A549 (cell line): ENCODE measurements around the gene ISG15. TPM values are rescaled to one million over a fixed set of nuclear protein-coding genes. Genes with fewer than 3 reads are reported as not detected.

Source experiments
- ATAC-seq, 2 experiments: fragments of 200-7000 bp in 1 of 2; fragments of >200 bp in 1 of 2; cut with Nextera tagmentation in 1 of 2; cut with Tn5 transposase in 1 of 2; 3 replicates each; pipeline versions ENCODE4 v1.8.0 to v1.9.1; 2018 to 2020; ENCODE audit warnings: mild to moderate bottlenecking in 1 of 2, moderate library complexity in 1 of 2
- CTCF ChIA-PET: fragments of 300-600 bp; sonication (Branson Sonifier 250); formaldehyde crosslinking; extraction: SDS; loops from one replicate; lab custom pipeline; 2021; ENCODE audit warnings: antibody characterized with exemption, inconsistent platforms; lab: Yijun Ruan, JAX
- POLR2A ChIA-PET: fragments of 350-600 bp; formaldehyde crosslinking; extraction: SDS; loops from one replicate; lab custom pipeline; 2021; ENCODE audit warnings: antibody characterized with exemption, inconsistent platforms; lab: Yijun Ruan, JAX
- DNase-seq, 2 experiments: peaks; one replicate each; pipeline versions ENCODE4 v3.0.0 to v3.0.0-alpha.2; 2011 to 2016; ENCODE audit warnings: low read depth in 1 of 2, low spot score in 1 of 2
- FAIRE-seq: peaks from 2 replicates; lab custom pipeline; 2011; peaks lifted over from hg19 to GRCh38; lab: Jason Lieb, UNC
- H3K27ac ChIP-seq, 2 experiments: fragments of >200 bp; sonication (Bioruptor Twin); formaldehyde crosslinking; 3 replicates each; pipeline ENCODE4 v1.5.1; 2016 to 2017
- H3K4me1 ChIP-seq: fragments of >200 bp; sonication (Bioruptor Twin); formaldehyde crosslinking; 3 replicates; pipeline ENCODE4 v1.6.1; 2016
- H3K4me2 ChIP-seq: fragments of >200 bp; sonication (Bioruptor Twin); formaldehyde crosslinking; 3 replicates; pipeline ENCODE4 v1.6.1; 2016
- H3K4me3 ChIP-seq: fragments of >200 bp; sonication (Bioruptor Twin); formaldehyde crosslinking; 3 replicates; pipeline ENCODE4 v1.5.1; 2016
- H3K9me3 ChIP-seq: fragments of >200 bp; sonication (Bioruptor Twin); formaldehyde crosslinking; 3 replicates; pipeline ENCODE4 v1.6.1; 2016
- BHLHE40 ChIP-seq: IDR thresholded peaks from 2 replicates; pipeline ENCODE4 v1.6.1; 2012; ENCODE audit warnings: low read depth, low read length, inconsistent platforms
- CHD2 ChIP-seq: fragments of 150-350 bp; IDR thresholded peaks from 2 replicates; pipeline ENCODE4 v1.6.1; 2014; ENCODE audit warnings: low read length; ENCODE audit not compliant: partially characterized antibody
- FOXS1 ChIP-seq: fragments of 250-450 bp; sonication (Bioruptor Pico); IDR thresholded peaks from 2 replicates; pipeline ENCODE4 v1.5.0; 2020; ENCODE audit warnings: mild to moderate bottlenecking, moderate library complexity
- HES2 ChIP-seq: fragments of >200 bp; sonication (Bioruptor Twin); formaldehyde crosslinking; IDR thresholded peaks from 2 replicates; pipeline ENCODE4 v1.6.1; 2016
- HMGXB4 ChIP-seq: fragments of 250-450 bp; sonication (Bioruptor Pico); IDR thresholded peaks from 2 replicates; pipeline ENCODE4 v1.5.0; 2021; ENCODE audit warnings: mild to moderate bottlenecking, moderate library complexity, borderline replicate concordance
- HOXB13 ChIP-seq: fragments of 250-450 bp; sonication (Bioruptor Pico); IDR thresholded peaks from 2 replicates; pipeline ENCODE4 v1.5.0; 2020; ENCODE audit warnings: low read depth, mild to moderate bottlenecking, moderate library complexity
- JUNB ChIP-seq: fragments of >200 bp; sonication (Bioruptor Twin); formaldehyde crosslinking; IDR thresholded peaks from 2 replicates; pipeline ENCODE4 v1.6.1; 2016
- KDM1A ChIP-seq: fragments of 200-600 bp; sonication (generic); IDR thresholded peaks from 2 replicates; pipeline ENCODE4 v1.6.1; 2016; ENCODE audit warnings: low read depth, mild to moderate bottlenecking
- KDM5A ChIP-seq: fragments of 200-600 bp; sonication (generic); IDR thresholded peaks from 2 replicates; pipeline ENCODE4 v1.6.1; 2016; ENCODE audit warnings: antibody characterized with exemption, mild to moderate bottlenecking
- MYC ChIP-seq: IDR thresholded peaks from 2 replicates; pipeline ENCODE4 v1.6.1; 2012; ENCODE audit warnings: mild to moderate bottlenecking, inconsistent platforms, low read length, improper control_type of control experiment, borderline replicate concordance
- NFE2L2 ChIP-seq: fragments of 150-350 bp; conservative IDR thresholded peaks from 2 replicates; pipeline ENCODE4 v1.6.1; 2014; ENCODE audit warnings: low read length
- POLR2A ChIP-seq: IDR thresholded peaks from 2 replicates; pipeline ENCODE4 v1.6.1; 2012; ENCODE audit warnings: mild to moderate bottlenecking, low read length
- RNF2 ChIP-seq: fragments of 200-600 bp; sonication (generic); IDR thresholded peaks from 2 replicates; pipeline ENCODE4 v1.6.1; 2016; ENCODE audit warnings: low read depth, mild to moderate bottlenecking, antibody characterized with exemption, moderate library complexity, borderline replicate concordance
- ZC3H11A ChIP-seq: fragments of 450-650 bp; IDR thresholded peaks from 2 replicates; pipeline ENCODE4 v1.6.1; 2014; ENCODE audit warnings: antibody characterized with exemption, mild to moderate bottlenecking
- ZSCAN20 ChIP-seq: fragments of 250-450 bp; sonication (Bioruptor Pico); IDR thresholded peaks from 2 replicates; pipeline ENCODE4 v1.8.0; 2022; ENCODE audit warnings: mild to moderate bottlenecking, moderate library complexity
- WGBS: methylation state at CpG from one replicate; pipeline ENCODE4 v1.1.6; 2017; ENCODE audit errors: missing lambda C conversion rate; 5-methylcytosine and 5-hydroxymethylcytosine counted together
- polyA plus RNA-seq, 4 experiments: library from polyadenylated mRNA; depleted of rRNA in 3 of 4; stranded (reverse); fragments of >200 nt; fragmentation: RNase III in 1 of 4; extraction: RNeasy Plus Mini Kit Qiagen cat#74134 plus additional on column Dnase treatment in 1 of 4; gene quantifications; 2 replicates in 3 of 4; 3 replicates in 1 of 4; pipeline ENCODE4 v1.2.3, GENCODE V29; 2011 to 2017
- TF ChIP-seq, protein P1 (sequence below): fragments of 250-450 bp; sonication (Bioruptor Pico); IDR thresholded peaks from 2 replicates; pipeline ENCODE4 v1.5.0; 2020; ENCODE audit warnings: low read depth, mild to moderate bottlenecking, moderate library complexity
- TF ChIP-seq, protein P2 (sequence below): IDR thresholded peaks from 2 replicates; pipeline ENCODE4 v1.6.1; 2012
- TF ChIP-seq, protein P3 (sequence below): IDR thresholded peaks from 2 replicates; pipeline ENCODE4 v1.6.1; 2012

ISG15 gene
- polyA plus RNA-seq, 2 of the 4 experiments (the other 2 are of a cell fraction) = 4.6 to 11.2 TPM

DNA sequence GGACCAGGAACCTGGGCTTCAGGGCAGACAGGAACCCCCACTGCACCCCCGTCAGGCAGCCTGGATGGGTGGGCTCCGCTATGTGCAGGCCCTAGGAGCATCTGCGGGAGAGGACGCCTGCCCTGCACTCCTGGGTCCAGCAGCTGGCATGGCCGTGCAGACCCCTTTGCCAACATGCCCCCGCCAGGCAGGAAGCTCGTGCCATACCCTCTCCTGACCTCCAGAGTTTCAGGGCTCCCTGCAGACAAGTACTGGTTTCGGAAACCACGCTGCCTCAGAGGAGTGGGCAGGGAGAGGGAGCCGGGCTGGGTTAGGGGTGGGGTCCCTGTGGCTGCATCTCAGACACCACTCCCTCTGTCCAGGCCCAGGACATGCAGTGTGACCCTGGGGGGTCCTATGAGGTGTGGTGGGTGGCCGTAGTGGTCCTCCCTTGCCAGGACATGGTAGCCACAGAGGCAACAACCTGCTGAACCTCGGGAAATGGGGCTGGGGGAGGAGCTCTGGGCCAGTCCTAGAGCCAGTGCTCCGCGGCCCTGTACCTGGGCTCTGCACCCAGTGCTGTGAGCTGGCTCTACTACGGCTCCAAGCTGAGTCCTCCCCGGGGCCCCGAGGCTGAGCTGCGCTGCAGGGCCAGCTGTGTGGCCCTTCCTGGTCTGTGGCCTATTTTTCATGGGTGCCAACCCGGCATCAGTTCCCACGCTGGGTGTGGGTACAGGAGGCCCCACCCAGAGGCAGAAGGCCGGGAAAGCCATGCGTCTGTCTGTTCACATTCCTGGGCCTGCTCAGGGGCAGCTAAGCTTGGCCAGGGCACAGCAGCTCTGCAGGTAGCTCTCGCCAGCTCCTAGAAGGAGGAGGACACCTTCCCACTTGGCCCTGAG is 45.6 kb upstream of the ISG15 start:
- peak overlapping the region; percentile 94 to 96 for H3K27ac ChIP-seq
- WGBS = 77% methylated on average over 7 of the region's 23 CpGs
- ChIA-PET CTCF (interaction anchor here (1.1 to 1.2 kb wide), 3 partner anchors 8 to 28 kb away, joined by 3 to 6 read pairs (median 6); no protein-coding TSS in a partner anchor), POLR2A (interaction anchor here (0.8 to 1.1 kb wide), 2 partner anchors 8 to 9 kb away, joined by 3 to 14 read pairs; no protein-coding TSS in a partner anchor)
- TF ChIP-seq ZSCAN20 (CRISPR knock-in tag) (no peak), HOXB13 (CRISPR knock-in tag) (no peak), HES2 (no peak), FOXS1 (CRISPR knock-in tag) (no peak), JUNB (no peak), MYC (no peak), BHLHE40 (no peak), HMGXB4 (CRISPR knock-in tag) (no peak), ZC3H11A (no peak), RNF2 (no peak), CHD2 (no peak)
- TF ChIP-seq, protein P1, sequence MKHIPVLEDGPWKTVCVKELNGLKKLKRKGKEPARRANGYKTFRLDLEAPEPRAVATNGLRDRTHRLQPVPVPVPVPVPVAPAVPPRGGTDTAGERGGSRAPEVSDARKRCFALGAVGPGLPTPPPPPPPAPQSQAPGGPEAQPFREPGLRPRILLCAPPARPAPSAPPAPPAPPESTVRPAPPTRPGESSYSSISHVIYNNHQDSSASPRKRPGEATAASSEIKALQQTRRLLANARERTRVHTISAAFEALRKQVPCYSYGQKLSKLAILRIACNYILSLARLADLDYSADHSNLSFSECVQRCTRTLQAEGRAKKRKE (CRISPR knock-in tag) = no peak
- TF ChIP-seq, protein P2, sequence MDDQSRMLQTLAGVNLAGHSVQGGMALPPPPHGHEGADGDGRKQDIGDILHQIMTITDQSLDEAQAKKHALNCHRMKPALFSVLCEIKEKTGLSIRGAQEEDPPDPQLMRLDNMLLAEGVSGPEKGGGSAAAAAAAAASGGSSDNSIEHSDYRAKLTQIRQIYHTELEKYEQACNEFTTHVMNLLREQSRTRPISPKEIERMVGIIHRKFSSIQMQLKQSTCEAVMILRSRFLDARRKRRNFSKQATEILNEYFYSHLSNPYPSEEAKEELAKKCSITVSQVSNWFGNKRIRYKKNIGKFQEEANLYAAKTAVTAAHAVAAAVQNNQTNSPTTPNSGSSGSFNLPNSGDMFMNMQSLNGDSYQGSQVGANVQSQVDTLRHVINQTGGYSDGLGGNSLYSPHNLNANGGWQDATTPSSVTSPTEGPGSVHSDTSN = no peak
- FAIRE-seq = no peak
- DNase-seq = no peak
- no peaks in the 10 kb centered on the region for H3K9me3 ChIP-seq
- no peak for ATAC-seq
- peak overlapping the region; percentile 89 for H3K4me2 ChIP-seq
- H3K4me3 ChIP-seq = peak overlapping the region; percentile 70
- peaks cover 13% of the 10 kb centered on the region for H3K4me1 ChIP-seq

GRCh38 chr1:969260-969855 is 43.9 kb upstream of the ISG15 start:
- H3K27ac ChIP-seq = no peak overlapping the region
- no peak for FAIRE-seq
- peaks cover 13% of the 10 kb centered on the region for H3K4me1 ChIP-seq
- ATAC-seq = no peak
- whole genome bisulfite sequencing = 82% methylated on average over 15 of the region's 15 CpGs
- ChIA-PET CTCF (interaction anchor here (1.4 kb wide), 1 partner anchor 14 kb away, joined by 8 read pairs; no protein-coding TSS in a partner anchor), POLR2A (no interaction called here)
- TF ChIP-seq RNF2 (no peak), NFE2L2 (no peak)
- no peak overlapping the region for H3K4me2 ChIP-seq
- no peak for DNase-seq
- no peaks in the 10 kb centered on the region for H3K9me3 ChIP-seq
- H3K4me3 ChIP-seq = no peak overlapping the region

DNA sequence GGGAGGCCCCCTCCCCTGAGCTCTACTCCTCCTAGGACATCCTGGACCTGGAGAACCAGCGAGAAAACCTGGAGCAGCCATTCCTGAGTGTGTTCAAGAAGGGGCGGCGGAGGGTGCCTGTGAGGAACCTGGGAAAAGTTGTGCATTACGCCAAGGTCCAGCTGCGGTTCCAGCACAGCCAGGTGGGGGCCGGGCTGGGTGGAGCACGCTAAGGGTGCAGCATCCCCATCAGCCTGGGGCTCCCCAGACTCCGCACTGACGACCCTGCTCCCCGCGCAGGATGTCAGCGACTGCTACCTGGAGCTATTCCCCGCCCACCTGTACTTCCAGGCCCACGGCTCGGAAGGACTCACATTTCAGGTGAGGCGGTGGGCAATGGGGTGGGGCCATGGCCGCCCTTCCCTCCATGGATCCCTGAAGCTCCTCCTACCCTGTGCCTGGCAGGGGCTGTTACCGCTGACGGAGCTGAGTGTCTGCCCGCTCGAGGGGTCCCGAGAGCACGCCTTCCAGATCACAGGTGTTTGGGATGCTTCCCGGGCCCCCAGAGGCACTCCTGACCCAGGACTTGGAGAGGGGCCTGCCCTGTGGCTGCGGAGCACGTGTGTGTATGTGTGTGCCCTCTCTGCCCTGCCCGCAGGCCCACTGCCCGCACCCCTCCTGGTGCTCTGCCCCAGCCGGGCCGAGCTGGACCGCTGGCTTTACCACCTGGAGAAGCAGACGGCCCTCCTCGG is 42.9 kb upstream of the ISG15 start:
- 90% methylated on average over 14 of the region's 33 CpGs for WGBS
- Histone ChIP-seq H3K4me2 (no peak overlapping the region), H3K9me3 (no peaks in the 10 kb centered on the region), H3K4me3 (no peak overlapping the region), H3K4me1 (peaks cover 15% of the 10 kb centered on the region), H3K27ac (no peak overlapping the region)
- DNase-seq (no peak), ATAC-seq (no peak), FAIRE-seq (no peak)
- ChIA-PET POLR2A (no interaction called here), CTCF (interaction anchor here (1.4 to 1.6 kb wide), 2 partner anchors 13 to 66 kb away, joined by 4 to 8 read pairs; no protein-coding TSS in a partner anchor)
- TF ChIP-seq ZSCAN20 (CRISPR knock-in tag) = no peak
- TF ChIP-seq HES2 = no peak
- TF ChIP-seq, protein P3, sequence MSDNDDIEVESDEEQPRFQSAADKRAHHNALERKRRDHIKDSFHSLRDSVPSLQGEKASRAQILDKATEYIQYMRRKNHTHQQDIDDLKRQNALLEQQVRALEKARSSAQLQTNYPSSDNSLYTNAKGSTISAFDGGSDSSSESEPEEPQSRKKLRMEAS = no peak
- TF ChIP-seq HOXB13 (CRISPR knock-in tag) = no peak
- TF ChIP-seq POLR2A = no peak
- TF ChIP-seq KDM1A = no peak
- TF ChIP-seq FOXS1 (CRISPR knock-in tag) = no peak
- no peak for TF ChIP-seq KDM5A
